ENCODE data around the gene ALDH1B1.
A peak's percentile ranks its signal among the peaks of the same experiment; 100 is the strongest.

The ALDH1B1 gene

DNA sequence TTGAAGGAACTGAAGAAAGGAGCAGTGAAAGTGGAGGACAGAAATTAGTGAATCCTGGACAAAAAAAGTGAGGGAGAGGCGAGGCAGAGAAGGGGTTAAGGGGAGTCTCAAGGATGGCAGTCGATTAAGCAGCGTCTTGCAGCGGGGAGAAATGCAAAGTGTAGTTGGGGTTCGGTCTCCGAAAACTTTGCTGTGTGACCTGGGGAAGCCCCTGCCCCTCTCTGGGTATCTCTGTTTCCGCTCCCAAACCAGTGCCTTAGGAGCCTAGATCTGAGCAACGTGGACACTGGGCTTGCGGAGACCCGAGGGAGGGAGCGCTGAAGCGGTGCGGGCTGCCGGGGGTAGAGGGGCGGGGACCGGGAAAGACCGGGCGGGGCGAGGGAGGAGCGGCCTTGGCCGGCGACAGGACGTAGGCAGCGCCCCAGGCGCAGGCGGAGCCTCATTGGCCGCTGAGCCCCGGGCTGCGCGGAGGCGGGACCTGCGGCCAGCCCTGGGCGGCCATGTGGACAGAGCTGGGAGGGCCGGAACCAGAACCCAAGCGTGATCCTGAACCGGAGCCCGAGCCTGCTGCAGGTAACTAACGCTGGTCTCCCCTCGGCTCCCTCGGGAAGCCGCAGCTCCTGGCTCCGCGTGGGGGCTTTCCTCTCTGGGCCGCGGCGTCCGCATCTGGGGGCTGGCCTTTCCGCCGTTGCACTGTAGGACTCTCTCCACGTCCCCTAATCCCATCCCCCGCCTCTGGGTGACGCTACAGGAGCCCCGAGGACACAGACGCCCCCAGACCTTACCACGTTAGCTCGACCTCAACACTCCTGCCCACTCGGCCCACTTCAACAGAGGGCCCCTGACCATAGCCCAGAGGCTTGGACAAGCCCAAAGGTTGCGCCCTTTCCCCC lies at the start of gene ALDH1B1:
TSS of gene ALDH1B1 (plus strand) at position 468 of the 893 bp plus-strand sequence. CDS start 3,047 bp downstream, outside the sequence.
- peak; percentile 92 for DNase-seq

DNA sequence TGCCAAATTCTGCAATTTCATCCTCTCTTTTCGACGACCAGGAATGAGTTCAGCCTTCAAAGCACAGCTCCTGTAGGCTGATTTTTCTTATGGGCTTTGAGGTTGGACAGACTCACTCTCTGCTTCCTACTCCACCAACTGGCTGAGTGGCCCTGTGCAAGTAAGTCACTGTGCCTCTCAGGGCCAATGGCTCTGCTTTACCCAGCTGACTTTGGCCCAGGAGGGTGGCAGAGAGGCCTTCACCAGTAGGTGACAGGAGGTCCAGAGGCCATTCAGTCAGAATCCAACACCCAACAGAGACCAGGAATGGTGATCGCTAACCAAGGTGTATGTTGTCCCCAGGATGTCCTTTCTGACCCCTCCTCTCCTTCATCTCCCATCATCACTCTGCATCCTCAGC lies 49.5 kb upstream of the ALDH1B1 start:
- no peak for DNase-seq

DNA sequence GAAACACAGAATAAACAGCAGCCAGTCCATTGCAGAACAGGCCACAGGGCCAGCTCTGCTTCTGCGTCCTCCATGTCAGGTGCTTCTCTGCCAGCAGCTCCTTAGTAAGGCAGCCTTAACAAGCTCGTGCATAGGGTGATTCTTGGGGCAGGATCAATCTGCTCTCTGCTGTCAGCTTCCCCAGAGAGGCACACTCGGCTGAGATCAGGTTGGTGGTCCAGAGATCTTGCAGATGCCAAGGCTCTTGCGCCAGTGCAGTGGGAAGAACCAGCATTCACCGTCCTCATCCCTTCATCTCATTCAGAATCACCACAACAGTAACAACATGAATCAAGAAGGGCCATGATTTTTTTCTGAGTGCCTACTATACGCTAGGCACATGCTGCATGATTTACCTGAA lies 49.0 kb upstream of the ALDH1B1 start:
- no peak for DNase-seq

DNA sequence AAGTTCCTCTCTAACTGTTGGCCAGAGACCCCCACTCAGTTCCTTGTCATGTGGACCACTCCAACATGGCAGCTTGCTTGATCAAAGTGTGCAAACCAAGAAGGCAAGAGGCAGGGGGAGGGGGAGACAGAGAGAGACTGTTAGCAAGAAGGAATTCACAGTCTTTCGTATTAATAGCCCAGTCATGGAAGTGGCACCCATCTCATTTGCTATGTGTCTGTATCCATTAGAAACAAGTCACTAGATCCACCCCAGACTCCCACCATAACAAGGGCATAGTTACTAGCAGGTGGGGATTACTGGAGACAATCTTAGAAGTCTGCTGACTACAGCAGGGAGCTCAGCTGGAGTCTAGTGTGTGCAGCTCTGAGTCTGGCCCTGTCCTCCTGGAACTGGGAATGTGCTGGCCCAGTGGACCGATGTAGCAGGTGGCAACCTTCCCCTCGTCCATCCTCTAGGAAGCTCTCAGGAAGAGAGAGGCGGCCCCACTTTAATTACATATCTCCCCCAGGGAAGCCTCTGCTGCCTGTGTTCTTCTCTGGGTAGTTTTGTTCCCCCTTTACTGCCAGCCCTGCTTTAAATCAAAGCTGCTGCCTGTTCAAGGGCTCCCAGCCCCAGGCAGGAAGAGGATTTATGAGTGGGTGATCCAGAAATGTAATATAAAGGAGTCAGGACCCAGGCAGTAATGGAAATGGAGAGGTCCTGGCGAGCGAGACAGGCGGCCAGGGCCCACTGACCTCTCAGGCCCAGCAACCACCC lies 47.8 kb upstream of the ALDH1B1 start:
- DNase-seq = no peak

DNA sequence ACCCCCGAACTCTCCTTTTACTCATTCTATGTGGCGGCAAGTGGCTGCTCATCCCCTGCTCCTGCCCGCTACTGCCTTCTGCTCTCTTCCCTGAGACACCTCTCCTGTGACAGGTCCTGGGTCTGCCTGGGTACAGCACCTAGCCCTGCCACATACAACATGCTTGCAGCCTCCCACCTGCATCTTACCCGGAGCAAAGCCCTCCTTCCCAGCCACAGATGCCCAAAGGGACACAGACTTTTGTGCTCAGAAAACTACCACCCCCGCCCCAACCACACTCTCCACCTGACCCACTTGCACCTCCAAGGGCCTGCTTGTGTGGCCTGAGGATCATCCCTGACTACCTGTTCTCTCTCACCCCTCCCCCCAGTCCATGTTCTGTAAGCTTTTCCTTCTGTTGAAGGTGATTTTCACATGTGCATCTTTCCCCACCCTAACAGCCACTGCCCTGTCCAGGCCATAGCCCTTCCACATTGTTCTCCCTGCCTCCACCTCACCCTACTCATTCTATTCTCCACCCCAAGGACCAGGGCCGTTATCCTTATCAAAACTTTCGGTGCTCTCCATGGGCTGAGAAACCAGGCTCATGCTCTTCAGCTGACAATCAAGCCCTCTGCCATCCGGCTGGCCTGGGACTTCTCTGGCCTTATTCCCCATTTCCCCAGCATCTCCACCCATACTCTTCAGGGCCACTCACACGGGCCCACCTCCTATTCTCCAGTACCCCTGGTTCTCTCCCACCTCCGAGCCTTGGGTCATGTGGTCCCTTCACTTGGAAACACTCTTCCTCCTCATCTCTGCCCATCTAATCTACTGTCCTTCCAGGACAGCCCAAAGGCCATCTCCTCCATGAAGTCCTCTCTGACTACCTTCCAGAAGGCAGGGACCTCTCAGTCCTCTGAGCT lies 46.4 kb upstream of the ALDH1B1 start:
- no peak for DNase-seq

DNA sequence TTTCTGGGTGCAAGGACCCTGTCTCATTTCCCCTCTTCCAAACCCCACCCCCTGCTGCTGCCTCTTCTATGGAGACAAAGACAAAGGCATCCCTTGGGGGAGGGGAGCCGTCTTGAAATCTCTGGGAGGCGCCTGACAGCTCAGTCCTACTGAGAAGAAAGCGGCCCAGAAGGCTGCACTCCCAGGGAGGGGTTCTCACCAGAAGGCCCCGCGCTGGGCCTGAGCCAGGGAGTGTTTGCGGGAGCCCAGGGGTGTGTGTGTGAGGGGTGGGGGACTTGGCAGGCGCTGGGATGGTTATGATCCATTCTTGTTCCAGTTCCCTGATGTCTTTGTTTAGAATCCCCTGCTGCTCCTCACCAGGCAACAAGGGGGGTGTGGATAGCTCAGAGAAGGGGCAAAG lies 45.7 kb upstream of the ALDH1B1 start:
- DNase-seq = peak; percentile 39

DNA sequence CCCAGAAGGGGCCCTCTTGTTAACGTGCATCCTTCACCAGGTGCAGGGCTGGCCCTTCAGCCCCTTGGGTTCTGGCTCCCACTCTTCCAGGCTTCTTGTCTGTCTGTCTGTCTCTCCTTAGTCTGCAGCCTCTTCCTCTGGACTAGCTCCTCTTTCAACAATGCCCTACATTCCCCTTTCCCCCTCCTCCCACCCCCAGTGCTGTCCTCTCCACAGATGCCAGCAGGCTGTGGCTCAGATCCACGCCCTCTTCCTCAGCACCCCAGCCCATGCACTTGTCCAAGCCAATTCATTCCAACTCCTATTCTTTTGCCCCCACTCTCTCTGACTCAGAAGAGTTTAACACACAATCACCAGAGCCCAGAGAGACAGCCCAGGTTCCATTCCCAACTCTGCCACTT lies 45.2 kb upstream of the ALDH1B1 start:
- DNase-seq = no peak

DNA sequence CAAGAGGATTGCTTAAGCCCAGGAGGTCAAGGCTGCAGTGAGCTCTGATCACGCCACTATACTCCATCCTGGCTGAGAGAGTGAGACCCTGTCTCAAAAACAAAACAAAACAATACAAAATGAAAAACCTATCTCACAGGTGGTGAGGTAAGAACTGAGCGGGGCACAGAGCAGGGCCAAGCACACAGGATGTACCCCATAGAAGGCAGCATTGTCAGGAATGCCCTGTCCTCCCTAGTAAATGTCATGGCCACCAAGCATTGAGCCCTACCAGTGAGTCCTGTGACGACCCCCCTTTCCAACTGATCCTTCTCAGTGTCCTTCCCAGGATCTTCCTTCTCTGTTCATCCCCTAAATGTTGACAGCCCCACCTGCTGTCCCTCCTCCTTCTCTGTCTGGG lies 44.6 kb upstream of the ALDH1B1 start:
- no peak for DNase-seq

DNA sequence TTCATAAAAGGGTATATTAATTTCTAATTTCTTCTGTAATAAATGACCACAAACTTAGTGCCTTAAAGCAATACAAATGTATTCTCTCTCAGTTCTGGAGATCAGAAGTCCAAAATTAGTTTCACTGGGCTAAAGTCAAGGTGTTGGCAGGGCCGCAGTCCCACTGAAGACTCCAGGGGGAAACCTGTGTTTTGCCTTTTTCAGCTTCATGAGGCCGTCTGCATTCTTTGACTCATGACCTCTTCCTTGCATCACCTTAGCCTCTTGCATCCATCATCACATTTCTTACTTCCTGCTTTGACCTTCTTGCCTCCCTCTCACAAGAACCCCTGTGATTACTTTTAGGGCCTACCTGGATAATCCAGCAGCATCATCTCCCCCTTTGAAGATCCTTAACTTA lies 42.0 kb upstream of the ALDH1B1 start:
- DNase-seq = no peak

DNA sequence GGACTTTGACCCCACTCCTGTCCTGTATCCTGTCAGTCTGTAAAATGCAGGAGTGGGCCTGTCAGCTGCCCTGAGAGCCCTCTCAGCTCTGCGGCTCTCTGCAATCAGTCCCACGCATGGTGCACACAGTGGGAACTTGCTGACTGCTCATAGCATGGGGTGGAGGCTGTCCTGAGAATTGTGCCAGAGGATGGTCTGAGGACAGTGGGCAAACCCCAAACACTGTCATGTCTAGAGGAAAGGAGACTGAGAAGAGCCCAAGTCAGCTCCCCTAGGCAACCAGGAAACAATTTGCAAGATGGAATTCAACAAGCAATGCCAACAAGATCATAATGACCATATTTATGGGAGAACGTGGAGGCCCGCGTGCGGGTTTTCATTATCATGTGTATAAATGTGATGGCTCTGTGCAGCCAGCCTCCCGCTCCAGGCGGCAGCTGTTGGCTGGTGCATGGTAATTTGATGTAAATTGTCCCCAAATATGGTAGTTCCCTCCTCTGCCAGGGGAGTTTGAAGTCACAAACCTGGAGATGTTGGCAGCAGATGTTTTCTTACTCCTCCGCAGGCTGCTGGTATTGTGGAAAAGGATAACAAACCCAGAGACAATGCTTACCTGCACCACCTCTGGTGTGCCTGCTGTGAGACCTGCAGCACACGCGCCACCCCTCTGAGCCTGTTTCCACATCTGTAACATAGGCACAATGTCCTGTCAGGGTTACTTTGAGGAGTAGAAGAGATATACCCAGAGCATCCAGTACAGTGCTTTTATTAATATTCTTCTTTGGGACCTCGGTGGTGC lies 39.8 kb upstream of the ALDH1B1 start:
- DNase-seq = no peak

DNA sequence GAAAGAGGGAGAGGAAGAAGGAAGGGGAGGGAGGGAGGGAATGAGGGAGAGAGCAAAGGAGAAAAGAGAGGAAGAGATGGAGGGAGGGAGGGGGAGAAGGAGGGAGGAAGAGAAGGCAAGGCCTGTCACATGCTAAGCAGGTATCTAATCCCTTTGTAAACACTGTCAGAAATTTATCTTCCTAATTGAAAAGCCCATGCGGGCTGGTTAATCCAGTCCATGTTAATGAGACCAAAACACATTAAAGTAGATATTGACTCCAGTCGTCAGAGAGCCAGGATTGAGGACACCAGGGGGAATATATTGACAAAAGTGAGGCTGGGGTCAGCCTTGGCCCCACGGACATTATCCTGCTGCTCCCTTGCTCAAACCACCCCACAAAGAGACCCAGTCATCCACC lies 37.4 kb upstream of the ALDH1B1 start:
- DNase-seq = no peak

DNA sequence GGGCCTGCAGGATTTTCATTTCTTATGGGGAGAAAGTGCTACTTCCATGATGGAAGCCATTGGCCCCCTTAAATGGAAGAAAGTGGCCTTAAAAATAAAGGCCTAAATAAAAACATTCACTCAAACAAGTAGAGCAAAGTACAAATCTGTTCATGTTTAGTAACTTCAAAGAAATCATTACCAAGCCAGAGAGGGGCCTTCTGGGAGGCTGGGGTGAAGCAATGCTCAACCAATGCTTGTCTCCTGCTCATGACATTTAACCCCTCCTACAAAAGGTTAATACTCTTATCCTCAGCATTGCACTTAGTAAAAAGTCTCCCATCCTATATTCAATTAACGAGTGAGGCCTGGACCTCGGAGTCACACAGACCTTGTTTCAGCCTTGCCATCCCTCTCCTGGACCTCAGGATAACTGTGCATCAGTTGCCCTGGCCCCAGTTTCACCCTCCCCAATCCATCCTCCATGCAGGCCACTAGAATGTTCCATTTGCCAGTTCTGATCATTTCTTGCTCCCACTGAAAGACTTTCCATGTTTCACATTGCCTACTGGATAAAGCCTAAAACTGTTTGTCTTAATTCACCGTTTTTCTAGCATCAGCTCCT lies 36.9 kb upstream of the ALDH1B1 start:
- no peak for DNase-seq

DNA sequence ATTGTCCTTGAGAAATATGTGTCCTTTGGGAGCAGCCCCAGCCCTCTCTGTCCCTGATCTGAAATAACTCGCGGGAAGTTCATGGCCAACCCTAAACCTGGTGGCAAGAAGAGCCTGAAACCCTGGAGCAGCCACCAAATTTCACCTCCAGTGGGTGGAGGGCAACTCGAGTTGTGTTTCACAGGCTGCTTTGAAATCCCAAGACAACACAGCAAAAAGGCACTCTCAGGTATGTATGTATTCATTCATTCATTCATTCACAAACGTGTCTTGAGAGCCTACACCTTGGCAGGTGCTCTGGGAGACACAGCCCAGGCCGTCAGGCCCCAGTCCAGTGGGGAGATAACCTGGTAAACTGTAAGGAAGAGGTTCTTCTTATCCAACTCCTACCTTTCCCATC lies 35.7 kb upstream of the ALDH1B1 start:
- no peak for DNase-seq

DNA sequence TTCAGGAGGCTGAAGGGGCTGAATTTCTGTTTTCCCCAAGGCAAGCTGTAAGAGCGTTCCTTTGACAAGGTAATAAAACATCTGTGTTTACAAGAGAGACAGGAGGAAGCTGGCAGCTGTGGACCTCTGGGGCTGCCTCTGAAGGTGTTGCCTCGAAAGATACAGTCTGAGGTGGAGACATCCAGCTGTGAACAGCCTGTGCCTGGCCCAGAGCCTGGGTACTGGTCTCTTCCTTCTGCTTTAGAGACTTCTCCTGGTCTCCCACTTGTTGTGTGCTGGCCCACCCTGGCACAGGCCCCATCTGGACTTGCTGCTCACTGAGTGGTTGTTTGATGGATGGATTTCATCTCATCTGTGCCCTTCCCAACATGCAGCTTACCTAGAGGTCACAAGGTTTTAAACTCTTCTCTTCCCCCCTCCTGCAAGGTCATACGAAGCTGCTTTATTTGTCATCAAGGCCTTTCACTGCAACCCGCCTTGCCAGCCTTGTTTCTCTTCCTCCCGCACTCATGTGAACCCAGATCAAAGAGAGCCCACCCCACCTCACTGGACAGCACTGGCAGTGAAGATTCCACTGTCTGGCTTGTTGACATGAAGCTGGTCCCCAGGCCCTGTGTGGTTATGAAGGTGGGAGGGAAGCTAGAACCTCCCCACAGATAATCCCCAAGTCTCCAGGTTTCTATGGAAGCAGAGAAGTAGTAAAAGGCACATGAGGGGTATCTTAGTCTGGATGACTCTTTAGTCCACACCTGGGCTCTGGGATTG lies 35.0 kb upstream of the ALDH1B1 start:
- no peak for DNase-seq

DNA sequence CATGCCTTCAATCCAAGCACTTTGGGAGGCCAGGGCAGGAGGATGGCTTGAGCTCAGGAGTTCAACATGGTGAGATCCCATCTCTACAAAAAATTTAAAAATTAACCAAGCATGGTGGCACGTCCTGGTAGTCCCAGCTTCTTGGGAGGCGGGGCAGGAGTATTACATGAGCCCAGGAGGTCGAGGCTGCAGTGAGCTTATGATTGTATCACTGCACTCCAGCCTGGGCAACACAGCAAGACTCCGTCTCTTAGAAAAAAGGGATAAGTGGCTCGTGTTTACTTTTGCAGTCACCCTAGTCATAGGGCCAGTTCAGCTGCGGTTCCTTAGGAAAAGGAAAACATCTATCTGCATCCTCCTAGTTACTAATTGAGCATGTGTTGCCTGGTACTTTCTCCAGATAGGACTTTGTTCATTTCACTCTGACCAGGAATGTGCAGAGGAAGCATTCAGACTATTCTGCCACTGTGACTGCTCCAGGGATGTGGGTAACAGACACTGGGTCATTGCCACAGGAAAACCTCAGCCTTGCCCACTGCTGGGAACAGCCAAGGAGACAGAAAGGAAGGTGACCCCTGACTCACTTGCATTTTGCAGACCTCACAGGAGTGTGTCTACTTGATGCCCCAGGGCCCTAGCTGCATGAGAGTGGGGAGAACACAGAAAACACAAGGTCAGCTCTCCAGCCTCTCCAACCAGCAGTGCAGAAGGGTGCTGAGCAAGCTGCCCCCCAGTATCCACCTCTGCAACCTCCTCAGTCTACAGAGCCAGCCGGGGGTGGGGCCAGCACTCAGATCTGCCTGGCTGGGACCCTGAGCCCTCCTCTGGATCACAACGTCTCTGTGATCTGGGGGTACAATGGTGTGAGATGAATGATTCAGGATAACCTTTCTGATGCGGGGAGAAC lies 33.9 kb upstream of the ALDH1B1 start:
- DNase-seq = no peak

DNA sequence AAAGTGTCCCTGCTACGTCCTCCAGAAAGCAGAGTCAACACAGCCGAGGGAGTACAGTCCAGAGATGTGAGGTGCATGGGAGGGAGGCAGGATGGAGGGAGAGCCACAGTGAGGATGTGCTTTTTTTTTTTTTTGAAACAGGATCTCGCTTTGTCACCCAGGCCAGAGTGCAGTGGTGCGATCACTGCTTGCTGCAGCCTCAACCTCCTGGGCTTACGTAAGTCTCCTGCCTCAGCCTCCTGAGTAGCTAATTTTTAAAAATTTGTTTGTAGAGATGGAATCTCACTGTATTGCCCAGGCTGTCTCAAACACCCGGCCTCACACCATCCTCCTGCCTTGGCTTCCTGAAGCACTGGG lies 33.2 kb upstream of the ALDH1B1 start:
- DNase-seq = no peak

DNA sequence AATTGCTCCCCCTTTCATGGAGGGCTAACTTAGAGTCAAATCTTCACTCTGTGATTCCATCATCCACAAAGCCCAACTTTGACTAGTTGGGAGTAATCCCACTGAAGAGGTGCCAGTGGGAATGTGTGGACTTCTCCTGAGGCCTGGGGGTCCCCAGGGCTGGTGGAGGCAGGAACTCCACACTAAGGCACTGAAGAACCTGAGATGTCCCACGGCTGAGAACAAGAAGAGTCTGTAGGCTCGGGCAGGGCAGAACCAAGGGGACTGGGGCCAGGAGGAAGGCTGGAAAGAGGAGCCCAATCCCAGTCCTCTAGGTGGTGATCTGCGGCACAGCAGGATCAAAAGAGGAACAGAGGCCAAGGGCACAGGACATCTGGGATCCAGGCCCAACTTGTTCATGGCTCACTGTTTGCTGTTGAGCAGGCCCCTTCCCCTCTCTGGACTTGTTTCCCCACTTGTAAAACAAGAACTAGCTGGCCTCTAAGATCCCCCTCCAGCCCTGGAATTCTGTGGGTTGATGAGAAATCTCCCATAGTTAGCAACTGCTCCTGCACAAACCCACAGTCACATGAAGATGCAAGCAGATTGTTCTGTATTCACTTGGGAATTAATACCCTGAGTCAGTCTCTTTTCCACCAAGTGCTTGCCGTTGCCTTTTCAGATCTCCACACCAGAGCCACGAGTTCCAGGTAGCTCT lies 32.7 kb upstream of the ALDH1B1 start:
- peak; percentile 13 for DNase-seq

DNA sequence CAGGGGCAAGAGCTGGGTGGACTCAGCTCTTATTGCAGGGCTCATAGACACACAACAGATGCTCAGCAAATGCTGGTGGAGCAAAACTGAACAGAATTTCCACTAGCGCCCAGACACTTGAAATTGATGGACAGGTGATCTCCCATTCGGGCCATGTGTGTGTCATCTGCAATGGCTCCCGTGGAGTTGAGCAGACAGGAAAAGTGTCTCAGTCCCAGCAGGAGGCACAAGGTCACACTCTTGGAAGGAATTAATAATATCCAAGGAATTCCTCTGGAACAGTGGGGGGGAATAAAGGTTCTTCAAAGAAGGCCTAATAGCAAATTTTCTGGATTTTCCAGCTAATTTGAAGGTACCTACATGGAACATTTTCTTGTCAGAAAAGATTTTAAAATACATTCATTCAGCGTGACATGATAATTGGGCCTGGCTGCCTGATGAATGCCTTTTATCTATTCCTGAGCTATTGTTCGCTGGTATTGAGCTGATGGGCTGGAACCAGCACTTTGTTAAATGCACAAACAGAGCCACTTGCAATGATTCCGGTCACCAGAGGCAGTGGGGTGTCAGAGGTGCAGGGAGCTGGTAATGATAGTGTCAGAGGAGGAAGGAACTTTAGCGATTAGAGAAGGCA lies 31.5 kb upstream of the ALDH1B1 start:
- no peak for DNase-seq

DNA sequence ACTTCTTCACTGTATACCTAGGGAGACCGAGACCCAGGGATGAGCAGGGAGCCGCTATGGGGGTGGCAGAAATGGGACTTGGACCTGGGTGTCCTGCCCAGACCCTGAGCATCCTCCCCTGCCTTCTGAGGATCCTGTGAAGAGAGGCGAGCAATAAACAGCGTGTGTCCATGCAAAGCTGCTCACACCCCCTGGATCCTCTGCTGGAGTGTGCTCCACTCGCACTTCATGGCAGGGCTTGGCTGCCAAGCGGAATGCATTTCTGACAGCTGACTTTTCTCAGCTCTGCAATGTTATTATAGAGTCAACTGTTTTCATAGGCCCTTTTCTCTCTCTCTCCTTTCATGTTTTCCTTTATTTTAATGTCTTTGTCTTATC lies 31.0 kb upstream of the ALDH1B1 start:
- peak; percentile 43 for DNase-seq

Measured in femur (tissue), 1 donor.